Mammary epithelial cell (primary cell): Measurements from ENCODE around the gene NATD1.

Source experiments
- CTCF ChIP-seq, 2 donors: IDR thresholded peaks in 1 of 2; conservative IDR thresholded peaks in 1 of 2; 2 replicates each; pipeline ENCODE4 v1.5.1; 2011 to 2012; ENCODE audit warnings: inconsistent platforms in 2 of 2, low read length in 2 of 2, mild to moderate bottlenecking in 2 of 2, control low read depth in 1 of 2, low read depth in 1 of 2; ENCODE audit not compliant: insufficient read depth in 1 of 2; ENCODE audit errors: extremely low read depth in 1 of 2
- EZH2 ChIP-seq: IDR thresholded peaks from 2 replicates; pipeline ENCODE4 v1.6.1; 2012; ENCODE audit warnings: low read length, inconsistent platforms, borderline replicate concordance

DNA sequence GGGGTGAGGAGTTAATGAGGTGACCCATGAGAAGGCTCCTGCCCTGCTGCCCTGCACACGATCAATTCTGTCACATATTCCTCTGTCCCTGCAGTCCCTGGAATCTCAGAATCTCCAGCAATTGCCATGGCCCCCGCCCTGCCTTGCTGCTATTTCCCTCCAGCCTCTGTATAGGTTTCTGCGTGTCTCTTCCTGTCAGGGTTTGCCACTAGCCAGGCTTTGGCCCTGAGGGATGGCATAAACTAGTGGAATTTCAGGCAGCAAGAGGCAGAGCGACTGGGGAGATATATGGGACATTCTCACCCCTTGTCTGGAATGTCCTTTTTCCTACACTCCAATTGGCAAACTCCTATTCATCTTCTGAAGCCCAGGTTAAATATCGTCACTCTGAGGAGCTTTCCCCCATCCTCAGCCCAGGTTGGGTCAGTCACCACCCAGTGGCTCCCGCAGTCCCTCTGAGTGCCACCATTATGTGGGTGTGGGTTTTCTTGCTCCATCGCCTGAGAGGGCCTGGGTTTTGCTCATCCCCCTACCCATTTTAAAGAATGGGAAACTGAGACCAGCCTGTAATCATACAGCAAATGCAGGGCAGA lies 15.5 kb upstream of the NATD1 start:
- TF ChIP-seq CTCF (conservative IDR thresholded peaks at IDR 0.05 in 1 of 2, IDR thresholded peaks at IDR 0.05 in 1 of 2; ENCODE audit: extremely low read depth in 1 of 2, insufficient read depth in 1 of 2, low read depth in 1 of 2, low read length in 2 of 2) (no peak), EZH2 (no peak)
